HL-60/S4 treated with phorbol 12-myristate 13-acetate at 8.2 ng/mL for 4 days and 3 days (cell line): Measurements from ENCODE around the gene GDF2.

ENCODE experiments used
- in situ Hi-C: fragments of 300-500 bp; cut with MboI; formaldehyde crosslinking; loops from 2 replicates; pipeline ENCODE4 v1.15.0; 2022; ENCODE audit warnings: low sequenced_read_pairs

The GDF2 gene

DNA sequence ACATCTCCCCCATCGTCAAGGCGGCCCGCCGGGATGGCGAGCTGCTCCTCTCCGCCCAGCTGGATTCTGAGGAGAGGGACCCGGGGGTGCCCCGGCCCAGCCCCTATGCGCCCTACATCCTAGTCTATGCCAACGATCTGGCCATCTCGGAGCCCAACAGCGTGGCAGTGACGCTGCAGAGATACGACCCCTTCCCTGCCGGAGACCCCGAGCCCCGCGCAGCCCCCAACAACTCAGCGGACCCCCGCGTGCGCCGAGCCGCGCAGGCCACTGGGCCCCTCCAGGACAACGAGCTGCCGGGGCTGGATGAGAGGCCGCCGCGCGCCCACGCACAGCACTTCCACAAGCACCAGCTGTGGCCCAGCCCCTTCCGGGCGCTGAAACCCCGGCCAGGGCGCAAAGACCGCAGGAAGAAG lies 12.2 kb upstream of the GDF2 start:
- in situ Hi-C loops, result no loop called here

GRCh38 chr10:47311193-47311931 lies 10.9 kb upstream of the GDF2 start:
- in situ Hi-C loops, result no loop called here

DNA sequence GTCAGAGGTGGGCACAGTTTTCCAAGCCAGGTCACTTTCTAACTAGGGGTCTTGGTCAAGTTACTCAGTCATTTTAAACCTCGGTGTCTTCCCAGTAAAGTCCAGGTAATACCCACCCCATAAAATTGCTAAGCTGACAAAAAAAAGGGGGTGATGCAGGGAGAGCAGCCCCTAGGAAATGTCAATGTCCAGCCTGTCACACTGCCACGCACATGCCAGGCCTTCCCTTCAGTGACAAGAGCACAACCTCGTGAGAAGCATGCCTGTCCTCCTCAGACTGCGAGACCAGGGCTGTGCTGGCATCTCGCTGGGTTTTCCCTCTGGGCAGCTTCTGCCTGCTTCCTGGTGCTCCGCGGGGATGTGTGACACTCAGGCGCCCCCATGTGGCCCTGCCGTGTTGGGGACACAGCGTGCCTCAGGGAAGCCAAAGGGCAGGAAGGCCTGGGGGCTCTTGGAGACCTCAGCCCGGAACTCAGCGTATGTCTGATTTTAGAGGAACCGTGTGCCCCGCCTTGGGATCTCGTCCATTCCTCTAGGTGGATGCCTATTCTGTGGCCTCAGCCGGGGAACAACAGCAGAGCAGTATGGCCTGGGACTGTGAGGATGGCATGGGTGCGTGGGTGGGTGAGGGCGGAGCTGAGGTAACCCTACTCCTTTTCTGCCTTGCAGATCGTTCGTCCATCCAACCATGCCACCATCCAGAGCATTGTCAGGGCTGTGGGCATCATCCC lies 10.2 kb upstream of the GDF2 start:
- in situ Hi-C loops, result no loop called here

DNA sequence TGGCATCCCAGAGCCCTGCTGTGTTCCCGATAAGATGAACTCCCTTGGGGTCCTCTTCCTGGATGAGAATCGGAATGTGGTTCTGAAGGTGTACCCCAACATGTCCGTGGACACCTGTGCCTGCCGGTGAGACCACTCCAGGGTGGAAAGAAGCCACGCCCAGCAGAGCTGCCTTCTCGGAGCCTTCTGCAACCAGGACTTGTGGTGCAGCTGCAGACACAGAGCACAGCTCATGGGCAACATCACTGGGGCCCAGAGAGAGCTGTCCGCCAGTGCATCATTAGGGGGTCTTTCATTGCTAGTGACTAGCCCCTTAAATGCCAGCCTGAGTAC lies 9.6 kb upstream of the GDF2 start:
- in situ Hi-C loops, result no loop called here

- in situ Hi-C loops, result no loop called here
Measured at GRCh38 chr10:47314416-47314970, 7.8 kb upstream of the GDF2 start.

DNA sequence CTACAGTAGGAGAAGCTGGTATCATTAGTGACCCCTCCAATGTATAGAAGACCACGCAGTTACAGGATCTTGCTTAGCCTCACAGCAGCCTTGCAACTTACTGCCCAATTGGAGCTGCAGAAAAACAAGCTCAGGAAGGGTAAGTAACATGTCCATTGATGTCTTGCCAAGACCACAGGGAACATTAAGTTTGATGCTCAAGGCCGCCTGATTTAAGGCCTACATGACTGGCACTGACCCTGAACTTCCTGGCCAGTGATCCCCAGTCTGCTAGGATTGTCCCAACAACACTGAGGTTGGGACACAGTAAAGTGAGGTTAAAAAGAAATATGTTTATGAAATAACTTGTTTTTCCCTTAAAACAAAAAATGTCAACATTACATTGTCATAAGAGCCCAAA lies 6.8 kb upstream of the GDF2 start:
- in situ Hi-C loops, result no loop called here

DNA sequence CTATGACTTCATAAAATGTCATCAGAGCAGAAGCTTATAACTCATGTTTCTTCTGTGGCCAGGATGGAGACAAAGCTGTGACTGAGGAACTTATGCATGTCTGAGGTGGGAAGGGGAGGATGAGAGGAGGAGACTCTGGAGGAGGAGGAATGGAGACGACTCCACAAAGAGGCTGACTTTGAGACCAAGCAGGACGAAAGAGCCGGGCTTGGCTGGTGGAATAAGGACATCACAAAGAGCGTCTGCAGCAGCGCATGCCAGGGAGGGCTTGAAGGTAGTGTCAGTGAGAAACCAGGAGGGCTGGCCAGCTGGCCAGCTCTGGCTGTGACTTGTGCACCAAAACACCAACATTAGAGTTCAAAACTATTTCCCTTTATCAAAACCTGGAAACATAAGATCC lies 6.1 kb upstream of the GDF2 start:
- in situ Hi-C loops, result no loop called here

- in situ Hi-C loops, result no loop called here
Measured at GRCh38 chr10:47317251-47317650, 5.0 kb upstream of the GDF2 start.

DNA sequence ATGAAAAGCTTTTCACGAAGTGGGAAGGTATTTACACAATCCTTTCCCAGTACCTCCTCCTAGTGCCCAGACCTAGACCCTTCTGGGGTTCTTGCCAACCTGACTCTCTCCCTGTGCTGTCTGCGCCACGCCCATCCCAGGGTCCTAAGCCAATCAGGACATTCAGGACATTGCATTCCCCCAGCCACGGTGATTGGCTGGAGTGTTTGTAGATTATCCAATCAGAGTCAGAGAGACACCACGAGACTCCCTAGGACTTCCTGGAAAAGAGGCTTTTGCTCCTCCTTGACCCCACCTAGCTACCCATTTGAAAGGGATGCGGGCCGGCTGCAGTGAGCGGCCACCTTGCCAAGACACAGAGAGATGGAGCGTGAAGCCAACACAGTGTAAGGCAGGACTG lies 3.5 kb upstream of the GDF2 start:
- in situ Hi-C loops, result no loop called here

- in situ Hi-C loops, result no loop called here
Measured at GRCh38 chr10:47319784-47320183, 2.5 kb upstream of the GDF2 start.

- in situ Hi-C loops, result no loop called here
Measured at GRCh38 chr10:47320812-47321211, 1.4 kb upstream of the GDF2 start.

DNA sequence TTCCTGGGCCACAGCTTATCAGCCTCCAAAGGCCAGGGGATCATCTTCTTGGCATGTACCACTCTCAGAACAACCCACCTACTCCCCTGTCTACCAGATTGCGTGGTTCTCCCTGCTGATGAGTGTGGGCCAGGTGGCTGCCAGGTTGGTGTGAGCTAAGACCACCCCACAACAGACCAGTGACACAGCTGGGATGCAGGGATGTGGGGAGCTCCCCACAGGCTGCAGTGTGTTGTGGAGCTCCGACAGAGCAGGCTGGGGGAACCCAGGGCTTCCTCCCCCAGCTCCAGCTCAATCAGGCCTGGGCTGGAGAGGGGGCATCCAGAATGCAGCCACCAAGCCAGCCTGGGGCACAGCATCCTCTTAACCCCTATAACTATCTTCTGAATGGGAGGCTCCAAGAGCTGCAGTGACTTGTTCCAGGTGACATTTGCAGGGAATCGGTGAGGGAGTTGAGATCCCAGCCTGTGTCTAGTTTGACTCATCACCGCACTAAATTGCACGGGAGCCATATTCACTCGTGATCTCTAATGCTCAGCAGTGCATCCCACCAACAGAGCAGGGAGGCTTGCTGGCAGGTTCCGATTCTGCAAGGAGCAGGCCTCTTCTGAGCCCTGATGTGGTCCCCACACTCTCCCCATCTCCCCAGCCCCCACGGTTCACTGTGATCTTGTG lies 596 bp upstream of the GDF2 start:
- in situ Hi-C loops, result no loop called here

DNA sequence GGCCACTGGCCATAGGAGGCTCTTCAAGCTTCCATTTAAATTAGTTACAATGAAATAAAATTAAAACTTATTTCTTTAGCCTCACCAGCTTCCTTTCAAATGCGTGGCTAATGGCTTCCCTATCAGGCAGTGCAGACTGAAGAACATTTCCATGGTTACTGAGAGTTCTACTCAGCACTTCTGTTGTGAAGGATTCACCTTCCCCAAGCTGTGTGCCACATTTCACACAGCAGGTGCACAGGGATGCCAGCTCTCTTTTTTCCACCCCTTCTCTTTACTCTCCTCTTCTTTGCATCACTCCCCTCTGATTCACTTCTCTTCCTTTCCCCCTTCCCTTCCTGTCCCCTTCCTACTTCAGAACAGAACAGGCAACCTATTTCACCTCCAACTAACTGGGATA lies 833 bp downstream of the GDF2 start:
- in situ Hi-C loops, result no loop called here

DNA sequence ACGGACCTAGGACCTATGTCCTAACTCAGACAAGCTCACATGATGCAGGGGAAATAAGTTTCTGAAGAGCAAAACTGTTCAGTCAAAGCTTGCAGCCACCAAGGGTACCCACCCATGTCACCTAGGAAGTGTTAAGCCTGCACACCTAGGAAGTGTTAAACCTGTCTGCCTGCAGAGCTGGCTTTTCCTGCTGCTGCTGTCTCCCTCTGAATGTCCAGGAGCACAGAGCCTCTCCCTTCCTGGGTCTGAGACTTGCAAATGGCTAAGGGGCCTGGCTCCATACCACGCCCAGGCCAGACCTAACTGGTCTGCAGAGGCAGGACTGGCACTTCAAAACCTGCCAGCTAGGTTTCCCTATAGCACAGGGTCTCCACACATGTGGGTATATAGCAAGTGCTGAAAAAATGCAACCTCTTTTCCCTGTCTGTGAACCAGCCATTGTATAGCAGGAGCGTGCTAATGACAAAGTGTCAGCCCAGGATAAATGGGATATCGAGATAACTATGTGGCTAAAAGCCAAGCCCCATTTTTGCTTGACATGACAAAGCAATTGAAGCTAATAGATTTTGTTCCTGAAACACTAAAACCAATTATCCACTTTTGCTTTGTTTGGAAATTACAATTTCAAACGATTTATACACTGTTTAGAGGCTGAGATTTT lies 1.5 kb downstream of the GDF2 start:
- in situ Hi-C loops, result no loop called here

GRCh38 chr10:47325303-47326291 lies 3.3 kb downstream of the GDF2 start:
- in situ Hi-C loops, result no loop called here

DNA sequence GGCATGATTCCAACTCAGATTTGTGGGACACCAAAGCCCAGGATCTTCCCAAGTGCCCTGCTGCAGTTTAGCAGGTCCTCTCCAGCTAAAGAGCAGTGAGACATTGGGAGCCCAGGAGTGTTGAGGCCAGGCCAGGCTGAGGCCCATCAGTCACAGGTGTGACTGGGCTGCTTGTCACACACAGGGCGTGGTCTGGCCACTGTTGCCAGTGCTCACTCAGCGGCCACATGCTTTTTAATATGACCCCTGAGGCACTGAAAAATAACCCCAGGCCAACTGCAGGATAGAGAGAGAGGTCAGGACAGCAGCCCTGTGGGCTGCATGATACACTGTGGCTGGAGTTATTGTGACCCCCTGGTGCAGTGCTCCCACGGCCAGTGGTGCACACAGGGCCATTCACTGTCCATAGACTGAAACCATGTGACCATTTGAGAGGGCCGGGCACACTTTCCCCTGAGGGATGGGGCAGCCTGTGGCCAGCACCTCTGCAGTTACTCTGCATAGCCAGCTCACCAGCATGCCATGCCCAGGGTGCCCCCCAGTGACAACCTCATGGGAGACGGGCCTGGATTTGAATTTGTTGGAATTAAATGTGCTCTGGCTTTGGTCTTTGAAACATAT lies 4.2 kb downstream of the GDF2 start:
- in situ Hi-C loops, result no loop called here

DNA sequence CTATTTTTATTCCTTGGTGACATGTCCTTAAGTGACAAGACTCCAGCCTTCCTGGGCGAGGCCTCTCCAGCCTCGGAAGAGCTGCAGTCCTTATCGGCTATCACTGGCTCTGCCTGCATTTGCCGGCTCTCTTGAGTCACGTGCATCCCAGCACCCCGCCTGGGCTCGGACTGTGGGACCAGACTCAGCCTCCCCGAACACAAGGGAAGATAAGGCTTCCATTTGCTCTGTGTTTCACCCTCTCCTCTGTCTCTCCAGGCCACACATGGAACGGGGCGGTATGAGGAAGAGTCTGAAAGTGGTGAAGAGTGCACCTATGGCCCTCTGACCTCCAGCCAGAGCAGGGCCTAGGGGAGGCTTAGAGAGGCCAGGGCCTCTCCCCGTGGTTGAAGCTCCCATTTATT lies 4.7 kb downstream of the GDF2 start:
- in situ Hi-C loops, result no loop called here

- in situ Hi-C loops, result no loop called here
Measured at GRCh38 chr10:47329855-47330254, 7.6 kb downstream of the GDF2 start.

DNA sequence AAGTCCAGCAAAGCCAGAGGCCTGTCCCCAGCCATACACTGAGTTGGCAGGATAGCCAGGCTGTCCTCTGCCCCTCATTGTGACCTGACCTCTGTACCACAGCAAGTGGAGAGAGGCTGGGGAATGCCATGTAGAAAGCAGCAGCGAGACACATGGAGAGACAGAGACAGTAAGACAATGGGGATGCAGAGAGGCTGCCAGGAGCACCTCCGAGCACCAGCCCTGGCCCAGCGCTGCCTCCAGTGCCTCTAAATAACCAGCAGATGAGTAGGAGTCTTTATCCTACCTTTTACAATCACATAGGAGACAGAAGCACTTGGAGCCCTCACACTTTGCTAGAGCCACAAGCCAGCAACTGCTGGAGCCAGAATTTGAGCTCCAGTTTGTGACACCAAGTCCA lies 8.1 kb downstream of the GDF2 start:
- in situ Hi-C loops, result no loop called here

GRCh38 chr10:47330804-47331203 lies 8.6 kb downstream of the GDF2 start:
- in situ Hi-C loops, result no loop called here
